ENCODE results near the gene E2F3. TPM values are rescaled to one million over a fixed set of nuclear protein-coding genes. Genes with fewer than 3 reads are reported as not detected.
A peak's percentile ranks its signal among the peaks of the same experiment; 100 is the strongest.
"Not testable (repeated sequence)": the region's sequence is repeated elsewhere in the genome, so short reads cannot be mapped to it uniquely, and the experiment has no call there.

E2F3 gene
- total and polyA plus RNA-seq, 8 donors = 0.51 to 4.4 (median 1.2) TPM

- Histone ChIP-seq H3K27me3 (no peaks in the 10 kb centered on the region), H3K27ac (no peak overlapping the region), H3K36me3 (no peaks in the 10 kb centered on the region), H3K4me3 (no peak overlapping the region), H3K4me1 (no peaks in the 10 kb centered on the region), H3K9me3 (no peaks in the 10 kb centered on the region)
- TF ChIP-seq, protein P1, sequence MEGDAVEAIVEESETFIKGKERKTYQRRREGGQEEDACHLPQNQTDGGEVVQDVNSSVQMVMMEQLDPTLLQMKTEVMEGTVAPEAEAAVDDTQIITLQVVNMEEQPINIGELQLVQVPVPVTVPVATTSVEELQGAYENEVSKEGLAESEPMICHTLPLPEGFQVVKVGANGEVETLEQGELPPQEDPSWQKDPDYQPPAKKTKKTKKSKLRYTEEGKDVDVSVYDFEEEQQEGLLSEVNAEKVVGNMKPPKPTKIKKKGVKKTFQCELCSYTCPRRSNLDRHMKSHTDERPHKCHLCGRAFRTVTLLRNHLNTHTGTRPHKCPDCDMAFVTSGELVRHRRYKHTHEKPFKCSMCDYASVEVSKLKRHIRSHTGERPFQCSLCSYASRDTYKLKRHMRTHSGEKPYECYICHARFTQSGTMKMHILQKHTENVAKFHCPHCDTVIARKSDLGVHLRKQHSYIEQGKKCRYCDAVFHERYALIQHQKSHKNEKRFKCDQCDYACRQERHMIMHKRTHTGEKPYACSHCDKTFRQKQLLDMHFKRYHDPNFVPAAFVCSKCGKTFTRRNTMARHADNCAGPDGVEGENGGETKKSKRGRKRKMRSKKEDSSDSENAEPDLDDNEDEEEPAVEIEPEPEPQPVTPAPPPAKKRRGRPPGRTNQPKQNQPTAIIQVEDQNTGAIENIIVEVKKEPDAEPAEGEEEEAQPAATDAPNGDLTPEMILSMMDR (IDR thresholded peaks at IDR 0.05) = no peak
- 85 to 87% methylated on average over 2 of the region's 2 CpGs for WGBS, 2 donors
- no peak for DNase-seq
- FAIRE-seq = no peak
- intact Hi-C loops (cut with DNase I) = no loop called here
- no peak for ATAC-seq
Observed at GRCh38 chr6:20492099-20492498, 90.4 kb downstream of the E2F3 start.

- H3K27ac ChIP-seq = no peak overlapping the region
- WGBS, 2 donors = 77 to 78% methylated on average over 8 of the region's 8 CpGs
- no peak overlapping the region for H3K4me3 ChIP-seq
- TF ChIP-seq, protein P1 (IDR thresholded peaks at IDR 0.05) = no peak
- intact Hi-C loops (cut with DNase I) = no loop called here
- FAIRE-seq (no peak), ATAC-seq (peak in 1 of 4 donors; percentile 24), DNase-seq (no peak)
- no peaks in the 10 kb centered on the region for H3K27me3 ChIP-seq
- H3K36me3 ChIP-seq = no peaks in the 10 kb centered on the region
- H3K4me1 ChIP-seq = no peaks in the 10 kb centered on the region
- H3K9me3 ChIP-seq = no peaks in the 10 kb centered on the region
Observed at GRCh38 chr6:20497216-20498040, 95.7 kb downstream of the E2F3 start.

- FAIRE-seq (no peak), ATAC-seq (no peak), DNase-seq (no peak)
- Histone ChIP-seq H3K4me3 (no peak overlapping the region), H3K27me3 (no peaks in the 10 kb centered on the region), H3K27ac (no peak overlapping the region), H3K4me1 (no peaks in the 10 kb centered on the region), H3K36me3 (no peaks in the 10 kb centered on the region), H3K9me3 (no peaks in the 10 kb centered on the region)
- WGBS, 2 donors = 88 to 90% methylated on average over 2 of the region's 2 CpGs
- intact Hi-C loops (cut with DNase I) = no loop called here
- TF ChIP-seq, protein P1 (IDR thresholded peaks at IDR 0.05) = no peak
Observed at GRCh38 chr6:20498041-20498385, 96.3 kb downstream of the E2F3 start.

DNA sequence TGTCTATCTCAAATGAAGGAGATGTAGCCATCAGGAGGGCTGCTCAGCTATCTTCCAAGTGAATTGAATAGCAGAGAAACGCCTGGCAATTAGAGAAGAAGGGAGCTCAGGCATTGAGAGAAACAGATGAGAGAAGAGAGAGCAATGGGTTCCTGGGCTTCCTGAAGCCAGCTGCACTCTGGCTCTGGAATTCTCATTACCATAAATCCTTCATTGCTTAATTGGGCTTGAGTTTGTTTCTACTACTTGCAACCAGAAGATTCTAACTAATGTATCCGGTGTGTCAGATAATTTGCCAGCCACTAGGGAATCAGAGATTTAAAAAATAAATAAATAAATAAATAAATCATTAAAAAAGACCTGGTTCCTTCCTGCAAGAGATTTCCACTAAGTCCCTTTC lies 107.5 kb downstream of the E2F3 start:
- Histone ChIP-seq H3K27ac (no peak overlapping the region), H3K27me3 (no peaks in the 10 kb centered on the region), H3K4me1 (no peaks in the 10 kb centered on the region), H3K36me3 (no peaks in the 10 kb centered on the region), H3K4me3 (no peak overlapping the region), H3K9me3 (no peaks in the 10 kb centered on the region)
- 57 to 58% methylated on average over 2 of the region's 2 CpGs for WGBS, 2 donors
- no peak for ATAC-seq
- intact Hi-C loops (cut with DNase I) = no loop called here
- TF ChIP-seq, protein P1 (IDR thresholded peaks at IDR 0.05) = no peak
- no peak for FAIRE-seq
- no peak for DNase-seq

GRCh38 chr6:20511852-20512251 lies 110.2 kb downstream of the E2F3 start:
- Histone ChIP-seq H3K27ac (no peak overlapping the region), H3K36me3 (no peaks in the 10 kb centered on the region), H3K4me1 (no peaks in the 10 kb centered on the region), H3K9me3 (no peaks in the 10 kb centered on the region), H3K27me3 (no peaks in the 10 kb centered on the region), H3K4me3 (no peak overlapping the region)
- FAIRE-seq (no peak), ATAC-seq (no peak), DNase-seq (no peak)
- TF ChIP-seq, protein P1 (IDR thresholded peaks at IDR 0.05) = no peak
- 68 to 70% methylated on average over 2 of the region's 2 CpGs for WGBS, 2 donors
- intact Hi-C loops (cut with DNase I) = loop anchor here in 1 of 3 donors (10.0 kb wide), 1 partner anchor 417 kb away; no protein-coding TSS in a partner anchor

DNA sequence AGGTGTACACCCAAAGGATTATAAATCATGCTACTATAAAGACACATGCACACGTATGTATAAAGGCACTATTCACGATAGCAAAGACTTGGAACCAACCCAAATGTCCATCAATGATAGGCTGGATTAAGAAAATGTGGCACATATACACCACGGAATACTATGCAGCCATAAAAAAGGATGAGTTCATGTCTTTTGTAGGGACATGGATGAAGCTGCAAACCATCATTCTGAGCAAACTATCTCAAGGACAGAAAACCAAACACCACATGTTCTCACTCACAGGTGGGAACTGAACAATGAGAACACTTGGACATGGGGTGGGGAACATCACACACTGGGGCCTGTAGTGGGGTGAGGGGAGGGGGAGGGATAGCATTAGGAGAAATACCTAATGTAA lies 123.5 kb downstream of the E2F3 start:
- intact Hi-C loops (cut with DNase I) = loop anchor here (5.0 to 10.0 kb wide), 3 partner anchors 230 to 430 kb away; no protein-coding TSS in a partner anchor
- not testable (repeated sequence) for FAIRE-seq

More for the DNA sequence above, 123.5 kb downstream of the E2F3 start:
- DNase-seq, H3K4me1 ChIP-seq, H3K27ac ChIP-seq, H3K36me3 ChIP-seq, H3K9me3 ChIP-seq, H3K4me3 ChIP-seq, ATAC-seq, H3K27me3 ChIP-seq: not testable (repeated sequence)
- WGBS, 2 donors = 52 to 62% methylated on average over 3 of the region's 3 CpGs

Measured in pancreas (tissue), 10 donors.